Loucy (cell line): Measurements from ENCODE around the gene CRYBB3.

Experiments
- EZH2phosphoT487 ChIP-seq: fragments of 200-600 bp; IDR thresholded peaks from 2 replicates; pipeline ENCODE4 v1.6.1; 2018; ENCODE audit warnings: antibody characterized with exemption, mild to moderate bottlenecking, moderate library complexity, borderline replicate concordance
- TF ChIP-seq, protein P1 (sequence below): fragments of 200-600 bp; sonication (generic); conservative IDR thresholded peaks from 2 replicates; pipeline ENCODE4 v1.5.1; 2014; ENCODE audit warnings: mild to moderate bottlenecking, antibody characterized with exemption, low read length

DNA sequence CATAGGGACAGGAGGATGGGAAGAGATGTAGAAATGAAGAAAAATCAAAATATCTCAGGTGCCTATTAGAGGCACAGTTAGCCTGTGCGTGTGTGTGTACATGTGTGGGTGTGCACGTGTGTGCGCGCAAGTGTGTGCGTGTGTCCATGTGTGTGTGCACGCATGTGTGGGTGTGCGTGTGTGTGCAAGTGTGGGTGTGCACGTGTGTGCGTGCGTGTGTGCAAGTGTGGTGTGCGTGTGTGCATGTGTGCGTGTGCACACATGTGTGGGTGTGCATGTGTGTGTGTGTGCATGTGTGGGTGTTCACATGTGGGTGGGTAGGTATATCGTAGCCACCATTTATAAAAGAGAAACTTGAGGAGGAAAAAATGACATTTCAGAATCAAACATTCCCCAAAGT lies 29.2 kb downstream of the CRYBB3 start:
- TF ChIP-seq, protein P1, sequence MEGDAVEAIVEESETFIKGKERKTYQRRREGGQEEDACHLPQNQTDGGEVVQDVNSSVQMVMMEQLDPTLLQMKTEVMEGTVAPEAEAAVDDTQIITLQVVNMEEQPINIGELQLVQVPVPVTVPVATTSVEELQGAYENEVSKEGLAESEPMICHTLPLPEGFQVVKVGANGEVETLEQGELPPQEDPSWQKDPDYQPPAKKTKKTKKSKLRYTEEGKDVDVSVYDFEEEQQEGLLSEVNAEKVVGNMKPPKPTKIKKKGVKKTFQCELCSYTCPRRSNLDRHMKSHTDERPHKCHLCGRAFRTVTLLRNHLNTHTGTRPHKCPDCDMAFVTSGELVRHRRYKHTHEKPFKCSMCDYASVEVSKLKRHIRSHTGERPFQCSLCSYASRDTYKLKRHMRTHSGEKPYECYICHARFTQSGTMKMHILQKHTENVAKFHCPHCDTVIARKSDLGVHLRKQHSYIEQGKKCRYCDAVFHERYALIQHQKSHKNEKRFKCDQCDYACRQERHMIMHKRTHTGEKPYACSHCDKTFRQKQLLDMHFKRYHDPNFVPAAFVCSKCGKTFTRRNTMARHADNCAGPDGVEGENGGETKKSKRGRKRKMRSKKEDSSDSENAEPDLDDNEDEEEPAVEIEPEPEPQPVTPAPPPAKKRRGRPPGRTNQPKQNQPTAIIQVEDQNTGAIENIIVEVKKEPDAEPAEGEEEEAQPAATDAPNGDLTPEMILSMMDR = no peak
- no peak for TF ChIP-seq EZH2phosphoT487
